Activated CD4-positive, alpha-beta T cell treated with anti-CD3 and anti-CD28 coated beads for 48 hours (primary cell): ENCODE data around the gene ZSCAN5A.
"Not testable (repeated sequence)": the region's sequence is repeated elsewhere in the genome, so short reads cannot be mapped to it uniquely, and the experiment has no call there.

Experiments
- DNase-seq: peaks from one replicate; pipeline ENCODE4 v3.0.0-alpha.2; 2020

ZSCAN5A gene

DNA sequence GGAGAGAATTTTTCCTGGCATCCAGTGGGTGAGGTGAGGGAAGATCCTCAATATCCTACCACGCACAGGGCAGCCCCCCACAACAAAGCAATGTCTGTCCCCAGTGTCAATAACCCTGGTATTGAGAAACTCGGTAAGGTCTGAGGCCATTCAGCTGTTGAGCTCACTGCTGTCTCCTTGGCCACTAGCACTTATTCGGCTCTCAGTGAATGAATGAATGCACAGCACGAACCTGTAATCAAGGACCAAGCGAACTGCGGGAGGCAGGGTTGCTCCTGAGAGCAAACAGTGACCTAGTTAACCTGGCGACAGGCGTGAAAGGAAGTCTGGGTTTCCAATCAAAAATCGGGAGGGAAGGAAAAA, 640 bp downstream of the ZSCAN5A start:
- DNase-seq: no peak

DNA sequence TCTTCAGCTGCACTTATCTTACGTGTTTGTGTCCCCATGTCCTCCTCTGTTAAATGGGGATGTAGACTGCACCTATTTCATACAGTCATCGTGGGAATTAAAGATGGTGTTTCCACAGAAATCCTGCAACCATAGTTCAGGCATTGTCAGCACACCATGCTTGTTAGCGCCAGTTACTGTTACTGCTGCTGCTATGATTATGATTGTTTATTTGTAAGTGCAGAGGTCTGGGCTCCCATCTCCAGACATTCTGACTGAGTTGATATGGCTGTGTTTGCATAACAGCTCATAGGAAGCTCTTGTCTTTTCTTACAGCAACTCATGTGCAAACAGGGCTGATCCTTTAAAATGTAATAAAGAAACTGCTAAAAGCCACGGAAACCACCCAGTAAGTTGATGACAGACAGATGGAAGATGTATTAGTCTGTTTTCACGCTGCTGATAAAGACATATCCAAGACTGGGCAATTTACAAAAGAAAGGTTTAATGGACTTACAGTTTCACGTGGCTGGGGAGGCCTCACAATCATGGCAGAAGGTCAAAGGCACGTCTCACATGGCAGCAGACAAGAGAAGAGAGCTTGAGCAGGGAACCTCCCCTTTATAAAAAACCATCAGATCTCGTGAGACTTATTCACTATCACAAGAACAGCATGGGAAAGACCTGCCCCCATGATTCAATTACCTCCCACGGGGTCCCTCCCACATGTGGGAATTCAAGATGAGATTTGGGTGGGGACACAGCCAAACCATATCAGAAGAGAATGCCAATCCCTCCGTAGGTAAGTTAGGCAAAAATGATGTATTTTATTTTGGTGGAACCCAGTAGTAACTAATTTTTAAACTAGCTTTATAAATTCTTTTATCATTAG, 1.6 kb downstream of the ZSCAN5A start:
- DNase-seq: peak; percentile 8

GRCh38 chr19:56312342-56312741, 2.3 kb downstream of the ZSCAN5A start:
- DNase-seq: no peak

DNA sequence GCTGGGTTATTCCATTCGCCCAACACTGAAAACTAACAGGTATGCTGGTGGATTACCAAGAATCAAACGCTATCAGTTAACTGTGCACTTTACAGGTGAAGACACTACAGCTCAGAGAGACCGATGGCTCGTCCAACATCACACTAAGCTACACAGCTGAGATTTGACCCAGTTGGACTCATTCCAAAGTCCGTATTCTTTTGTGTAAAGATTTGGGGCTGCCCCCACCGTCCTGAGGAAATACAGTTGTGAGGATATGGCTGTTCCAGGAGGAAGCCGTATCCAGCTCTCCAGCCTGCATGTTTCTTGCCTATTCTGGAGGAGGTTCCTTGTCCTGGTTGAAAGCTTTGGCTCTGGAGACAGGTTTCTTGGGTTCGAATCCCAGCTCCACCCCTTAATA, 4.2 kb downstream of the ZSCAN5A start:
- no peak for DNase-seq

- peak; percentile 83 for DNase-seq
Measured at GRCh38 chr19:56309511-56310185, 5.0 kb downstream of the ZSCAN5A start.

GRCh38 chr19:56308792-56309191, 5.8 kb downstream of the ZSCAN5A start:
- no peak for DNase-seq

DNA sequence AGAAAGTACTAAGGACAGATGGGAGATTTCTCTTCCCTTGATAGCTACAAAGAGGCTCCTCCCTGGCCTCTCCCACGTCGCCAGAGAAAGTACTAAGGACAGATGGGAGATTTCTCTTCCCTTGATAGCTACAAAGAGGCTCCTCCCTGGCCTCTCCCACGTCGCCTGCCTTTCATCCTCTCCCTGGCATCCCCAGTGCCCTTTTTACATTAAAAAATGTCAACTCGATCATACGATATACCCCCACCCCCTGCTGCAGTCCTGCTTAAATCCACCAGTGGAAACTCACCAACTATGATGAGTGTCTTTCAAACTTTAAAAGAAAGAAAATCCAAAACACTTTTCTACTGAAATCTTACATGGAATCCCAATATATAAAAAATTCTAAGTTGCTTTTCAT, 7.6 kb downstream of the ZSCAN5A start:
- not testable (repeated sequence) for DNase-seq

- no peak for DNase-seq
Measured at GRCh38 chr19:56306016-56306415, 8.6 kb downstream of the ZSCAN5A start.

DNA sequence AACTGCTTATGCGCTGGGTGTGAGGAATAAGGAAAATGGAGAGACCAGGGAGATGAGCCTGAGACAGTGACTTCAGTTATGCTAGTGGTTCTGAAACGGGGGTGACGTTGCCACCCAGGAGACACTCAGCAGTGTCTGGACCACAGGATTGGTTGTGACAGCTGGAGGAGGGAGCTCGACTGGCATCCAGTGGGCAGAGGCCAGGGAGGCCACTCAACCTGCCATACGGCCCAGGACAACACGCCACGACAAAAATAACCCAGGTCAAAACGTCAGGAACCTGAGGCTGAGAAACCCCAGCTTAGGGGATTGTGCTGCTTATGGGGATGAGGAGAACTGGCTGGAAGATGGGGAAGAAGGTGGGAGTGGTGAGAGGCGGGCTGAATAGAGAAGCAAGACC, 10.4 kb downstream of the ZSCAN5A start:
- DNase-seq: no peak

DNA sequence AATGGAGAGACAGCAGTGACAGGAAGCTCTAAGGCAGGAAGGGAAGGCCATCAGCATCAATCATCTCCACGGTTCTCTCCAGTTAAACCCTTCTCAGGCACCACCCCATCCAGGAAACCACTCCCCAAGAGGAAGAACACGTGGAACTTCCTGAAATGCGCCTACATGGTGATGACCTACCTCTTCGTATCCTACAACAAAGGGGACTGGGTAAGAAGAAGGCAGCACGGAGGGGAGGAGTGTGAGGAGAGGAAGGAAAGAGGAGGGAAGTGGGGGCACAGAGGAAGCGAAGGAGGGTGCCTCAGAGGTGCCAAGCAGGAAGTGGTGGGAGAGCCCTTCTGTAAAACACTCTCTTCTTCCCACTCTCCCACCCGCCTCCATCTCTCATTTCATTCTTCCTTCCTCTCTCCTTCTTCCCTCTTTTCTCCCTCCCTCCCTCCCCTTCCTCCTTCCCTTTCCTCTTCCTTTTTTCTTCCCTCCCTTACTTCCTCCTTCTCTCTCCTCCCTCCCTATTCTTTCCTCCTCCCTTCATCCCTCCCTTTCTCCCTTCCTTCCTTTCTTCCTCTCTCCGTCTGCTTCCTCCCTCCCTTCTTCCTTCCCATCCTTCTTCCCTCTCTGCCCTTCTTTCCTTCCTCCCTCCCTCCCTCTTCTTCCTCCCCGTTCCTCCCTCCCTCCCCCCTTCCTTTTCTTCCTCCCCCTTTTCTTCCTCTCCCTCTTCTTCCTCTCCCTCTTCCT, 12.6 kb downstream of the ZSCAN5A start:
- no peak for DNase-seq

GRCh38 chr19:56301155-56301554, 13.5 kb downstream of the ZSCAN5A start:
- DNase-seq: no peak

DNA sequence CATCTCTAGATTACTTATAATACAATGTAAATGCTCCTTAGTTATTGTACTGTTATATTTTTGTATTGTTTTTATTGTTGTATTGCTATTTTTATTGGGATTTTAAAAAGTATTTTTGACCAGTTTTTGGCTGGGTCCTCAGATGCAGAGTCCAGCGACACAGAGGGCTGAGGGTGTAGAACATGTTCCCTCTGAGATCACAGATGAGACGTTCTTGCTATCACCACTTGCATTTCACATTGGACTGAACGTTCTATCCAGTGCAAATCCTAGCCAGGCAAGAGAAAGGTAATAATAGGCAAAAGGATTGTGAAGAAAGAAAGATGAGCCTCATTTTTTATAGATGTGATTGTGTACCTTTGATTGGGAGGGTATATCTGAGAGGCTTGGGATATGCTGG, 15.0 kb downstream of the ZSCAN5A start:
- DNase-seq: no peak

- no peak for DNase-seq
Measured at GRCh38 chr19:56297010-56297409, 17.6 kb downstream of the ZSCAN5A start.

GRCh38 chr19:56295531-56296455, 18.8 kb downstream of the ZSCAN5A start:
- DNase-seq: no peak

GRCh38 chr19:56294549-56294948, 20.1 kb downstream of the ZSCAN5A start:
- DNase-seq: no peak

DNA sequence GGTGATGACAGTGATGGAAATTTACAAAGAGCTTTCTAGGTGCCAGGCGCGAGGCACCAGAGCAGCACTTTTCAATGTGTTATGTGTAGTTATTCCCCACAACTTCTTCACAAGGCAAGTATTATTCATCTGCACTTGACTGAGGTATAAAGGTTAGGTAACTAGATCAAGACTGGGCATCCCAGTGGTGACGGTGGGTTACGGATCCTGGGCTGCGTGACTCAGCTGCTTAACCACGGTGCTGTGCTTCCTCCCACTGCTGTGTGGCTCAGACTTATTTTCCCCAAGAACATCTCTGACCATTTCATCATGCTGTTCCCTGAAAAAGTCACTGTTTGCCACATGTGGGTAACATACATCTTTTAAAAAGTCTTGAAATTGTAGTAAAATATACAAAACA, 22.8 kb downstream of the ZSCAN5A start:
- DNase-seq: peak; percentile 48

- no peak for DNase-seq
Measured at GRCh38 chr19:56290104-56290503, 24.5 kb downstream of the ZSCAN5A start.

DNA sequence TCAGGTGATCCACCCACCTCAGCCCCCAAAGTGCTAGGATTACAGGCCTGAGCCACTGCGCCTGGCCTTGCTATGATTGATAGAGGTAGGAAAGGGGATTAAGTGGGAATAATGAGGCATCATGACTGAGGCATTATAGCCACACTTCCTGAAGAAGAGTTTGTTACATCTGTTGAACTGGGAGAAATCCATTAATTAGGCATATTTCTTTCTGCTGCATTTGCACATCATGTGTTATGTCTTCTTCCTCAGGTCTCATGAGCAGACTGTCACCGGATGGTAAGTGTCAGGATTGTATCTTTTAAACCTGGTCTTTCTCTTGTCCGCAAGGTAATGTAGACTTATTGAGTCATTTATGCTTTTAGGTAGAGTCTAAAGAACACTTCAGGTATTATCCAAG, 29.9 kb downstream of the ZSCAN5A start:
- no peak for DNase-seq

GRCh38 chr19:56282809-56283208, 31.8 kb downstream of the ZSCAN5A start:
- DNase-seq: no peak

DNA sequence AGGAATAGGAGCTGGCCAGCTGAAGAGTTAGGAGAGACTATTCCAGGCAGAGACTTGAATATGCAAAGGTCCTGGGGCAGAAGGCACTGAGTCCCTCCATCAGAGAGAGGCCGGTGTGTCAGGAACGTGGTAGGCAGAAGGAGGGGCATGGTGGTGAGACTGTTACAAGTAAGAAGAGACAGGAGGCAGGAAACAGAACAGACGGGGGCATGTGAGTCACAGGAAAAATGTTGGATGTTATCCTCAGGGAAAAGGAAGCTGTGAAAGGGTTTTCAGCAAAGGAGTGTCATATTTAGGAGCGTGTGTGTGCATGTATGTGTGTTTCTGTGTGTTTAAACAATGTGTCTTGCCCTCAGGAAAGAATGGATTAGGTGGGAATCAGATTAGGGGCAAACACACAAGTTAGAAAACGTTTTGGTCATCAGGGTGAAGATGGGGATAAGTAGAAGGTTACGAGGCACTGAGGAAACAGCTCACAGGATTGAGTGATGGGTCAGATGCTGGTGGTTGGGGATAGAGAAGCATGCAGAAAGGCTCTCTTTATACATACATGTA, 41.0 kb downstream of the ZSCAN5A start:
- no peak for DNase-seq

DNA sequence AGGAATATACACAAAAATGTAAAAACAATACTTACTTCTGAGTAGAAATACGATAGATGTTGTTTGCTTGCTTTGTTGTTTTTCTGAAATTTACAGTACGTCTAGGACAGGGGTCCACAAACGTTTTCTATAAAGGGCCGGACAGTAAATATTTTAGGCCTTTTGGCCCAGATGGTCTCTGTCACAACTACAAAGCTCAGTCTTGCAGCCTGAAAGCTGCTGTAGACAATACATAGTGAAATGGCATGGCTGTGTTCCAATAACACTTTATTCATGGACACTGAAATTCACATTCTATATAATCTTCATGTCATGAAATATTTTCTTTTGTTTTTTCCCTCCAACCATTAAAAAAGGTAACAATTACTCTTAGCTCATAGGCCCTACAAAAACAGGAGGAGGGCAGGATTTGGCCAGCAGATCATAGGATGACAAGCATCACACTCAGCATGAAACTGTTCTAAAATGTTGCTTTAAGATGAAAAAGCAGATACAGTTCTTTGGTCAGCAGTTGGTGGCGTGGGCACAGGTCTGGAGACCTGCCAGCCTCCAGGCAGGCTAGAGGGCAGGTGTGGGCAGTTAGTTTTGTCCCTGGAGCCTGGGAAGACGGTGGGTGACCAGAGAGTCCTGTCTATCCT, 42.4 kb downstream of the ZSCAN5A start, which contains the start of gene EDDM13:
TSS of gene EDDM13 (plus strand) at position 588 of the 638 bp plus-strand sequence. CDS start 87 bp downstream, outside the sequence.
- no peak for DNase-seq

GRCh38 chr19:56271151-56271550, 43.5 kb downstream of the ZSCAN5A start:
- no peak for DNase-seq
